Fibroblast of pulmonary artery (primary cell): ENCODE results near the gene PNPLA2.
A peak's percentile ranks its signal among the peaks of the same experiment; 100 is the strongest.

Experiments used
- DNase-seq: peaks from one replicate; pipeline ENCODE4 v3.0.0-alpha.2; 2010; ENCODE audit warnings: low read depth
- H3K4me3 ChIP-seq: replicated peaks from 2 replicates; pipeline ENCODE4 v1.5.1; 2011; ENCODE audit warnings: low read depth, mild to moderate bottlenecking, control low read depth, low read length, moderate library complexity
- CTCF ChIP-seq: IDR thresholded peaks from 2 replicates; pipeline ENCODE4 v1.5.1; 2011; ENCODE audit warnings: mild to moderate bottlenecking, control low read depth, low read length, inconsistent platforms; ENCODE audit errors: missing control alignments

Gene PNPLA2

GRCh38 chr11:818396-819128, at the start of gene PNPLA2:
Gene PNPLA2, plus strand, starts transcription at chr11:818914. Its CDS starts 805 bp downstream, at chr11:819719.
- peak; percentile 57 for DNase-seq
- TF ChIP-seq CTCF = no peak

DNA sequence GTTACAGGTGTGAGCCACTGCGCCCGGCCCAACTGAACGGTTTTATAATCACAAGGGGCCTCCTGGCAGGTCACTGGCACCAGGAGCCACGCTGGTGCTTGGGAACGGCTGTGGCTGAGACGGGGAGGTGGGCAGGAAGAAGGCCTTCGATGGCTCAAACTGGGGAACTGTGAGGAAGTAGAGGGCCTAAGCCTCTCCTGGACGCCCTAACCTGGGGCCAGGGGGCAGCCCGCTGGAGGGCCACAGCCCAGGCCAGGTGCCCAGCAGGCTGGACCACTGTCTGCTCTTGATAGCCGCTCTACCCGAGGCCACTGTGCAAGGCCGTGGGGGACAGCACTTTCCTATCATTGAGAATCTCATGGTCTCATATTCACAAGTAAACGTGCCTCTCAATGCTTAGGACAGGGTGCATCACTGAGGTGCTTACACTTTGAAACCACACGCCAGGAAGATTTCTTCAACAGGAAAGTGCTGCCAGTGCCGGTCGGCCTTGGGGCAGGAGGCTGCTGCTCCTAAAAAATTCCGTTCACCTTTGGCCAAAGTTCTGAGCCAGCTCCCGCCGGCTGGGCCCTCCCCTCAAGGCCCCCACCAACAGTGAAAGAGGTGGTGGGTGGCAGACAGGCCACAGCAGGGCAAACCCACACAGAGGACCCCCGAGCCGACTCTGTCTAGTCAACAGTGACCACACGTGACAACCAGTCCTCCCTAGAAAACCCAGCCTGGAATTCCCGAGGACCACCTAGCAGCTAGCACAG, 48.6 kb upstream of the PNPLA2 start:
- H3K4me3 ChIP-seq = no peak overlapping the region
- no peak for TF ChIP-seq CTCF
- no peak for DNase-seq

More at GRCh38 chr11:818396-819128, at the start of gene PNPLA2:
- peak within 1 kb of the TSS; percentile 70 for H3K4me3 ChIP-seq

- no peak overlapping the region for H3K4me3 ChIP-seq
- no peak for TF ChIP-seq CTCF
- no peak for DNase-seq
Measured at GRCh38 chr11:770642-771616, 47.8 kb upstream of the PNPLA2 start.

DNA sequence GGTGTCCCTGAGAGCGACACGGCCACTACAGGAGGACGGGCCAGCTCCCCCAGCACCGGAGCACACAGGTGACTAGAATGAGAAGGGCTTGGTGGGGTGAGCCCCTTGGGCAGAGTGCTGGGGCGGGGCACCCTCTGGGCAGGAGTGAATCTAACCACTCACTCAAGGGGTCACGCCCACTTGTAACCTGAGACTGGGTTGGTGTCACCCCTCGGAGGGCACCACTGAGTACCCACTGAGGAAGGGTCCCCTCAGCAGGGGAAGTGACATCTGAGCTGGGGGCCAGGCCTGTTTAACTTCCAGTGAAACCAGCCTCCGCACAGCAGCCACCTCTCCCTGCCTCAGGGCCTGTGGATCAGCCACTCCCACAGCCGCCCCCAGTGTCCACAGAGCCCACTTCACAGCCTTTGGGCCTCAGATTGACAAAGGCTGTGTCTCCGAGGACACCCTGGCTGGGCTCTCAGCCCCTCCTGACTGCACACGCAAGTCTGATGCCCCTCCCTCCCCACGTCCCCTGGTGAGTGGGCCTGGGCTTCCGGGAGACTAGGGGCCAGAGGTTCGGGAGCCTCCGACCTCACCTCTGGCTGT, 47.0 kb upstream of the PNPLA2 start:
- no peak for TF ChIP-seq CTCF
- no peak for DNase-seq
- no peak overlapping the region for H3K4me3 ChIP-seq

DNA sequence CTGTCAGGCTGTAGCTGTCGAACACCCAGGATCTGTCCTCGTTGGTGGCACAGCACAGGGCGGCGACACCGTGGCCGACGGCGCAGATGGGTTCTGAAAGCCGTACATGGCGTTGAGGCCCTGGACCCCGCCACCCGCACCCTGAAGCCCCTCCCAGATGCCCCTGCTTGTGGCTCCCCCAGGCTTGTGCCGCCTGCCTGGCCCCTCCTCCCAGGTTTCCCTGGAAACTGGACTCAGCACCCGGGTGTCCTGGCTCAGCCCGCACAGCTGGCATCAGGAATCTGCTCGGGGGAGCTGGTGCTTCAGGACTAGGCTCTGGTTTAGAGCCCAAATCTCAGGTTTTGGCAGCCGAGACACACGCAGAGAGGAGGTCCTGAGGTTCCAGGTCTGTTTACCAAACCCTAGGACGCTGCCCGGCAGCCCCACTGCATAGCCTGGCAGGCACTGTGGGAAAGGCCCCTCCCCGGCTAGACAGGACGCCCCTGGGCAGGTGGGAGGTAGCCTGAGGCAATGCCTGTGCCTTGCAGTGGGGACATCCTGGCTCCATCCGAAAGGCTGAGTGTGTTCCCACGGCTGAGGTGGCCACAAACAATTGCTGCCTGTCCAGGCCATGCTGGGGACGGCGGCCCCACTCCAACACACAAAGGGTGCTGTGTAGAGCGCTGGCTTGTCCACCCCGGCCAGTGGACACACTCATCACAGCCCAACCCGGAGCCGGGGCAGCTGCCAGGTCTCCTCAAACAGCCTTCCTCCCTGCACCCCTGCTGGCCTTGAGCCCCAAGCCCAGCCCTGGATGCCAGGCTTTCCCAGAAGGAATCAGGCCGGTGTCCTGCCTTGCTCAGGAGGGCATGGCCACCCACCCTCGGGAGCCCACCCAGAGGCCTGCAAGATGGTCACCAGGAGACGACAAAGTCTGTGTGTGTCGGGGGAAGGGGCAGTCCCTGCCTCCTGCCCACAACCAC, 46.0 kb upstream of the PNPLA2 start:
- TF ChIP-seq CTCF = no peak
- H3K4me3 ChIP-seq = no peak overlapping the region
- DNase-seq = no peak
